IPS-18a (cell line): ENCODE measurements around the gene SLC39A11.

Experiments used
- H3K27ac ChIP-seq: one replicate; pipeline ENCODE4 v1.5.1; 2013; ENCODE audit warnings: low read length
- H3K27me3 ChIP-seq: one replicate; pipeline ENCODE4 v1.6.1; 2013; ENCODE audit warnings: mild to moderate bottlenecking, low read length; ENCODE audit not compliant: control insufficient read depth, insufficient read depth
- H3K36me3 ChIP-seq: one replicate; pipeline ENCODE4 v1.6.1; 2013; ENCODE audit warnings: low read depth, low read length; ENCODE audit not compliant: control insufficient read depth
- H3K4me1 ChIP-seq: one replicate; pipeline ENCODE4 v1.6.1; 2013; ENCODE audit warnings: low read depth, low read length; ENCODE audit not compliant: control insufficient read depth
- H3K4me3 ChIP-seq: one replicate; pipeline ENCODE4 v1.5.1; 2013; ENCODE audit warnings: low read length
- H3K9ac ChIP-seq: one replicate; pipeline ENCODE4 v1.6.1; 2013; ENCODE audit warnings: mild to moderate bottlenecking, low read length, moderate library complexity
- H3K9me3 ChIP-seq: one replicate; pipeline ENCODE4 v1.6.1; 2013; ENCODE audit warnings: low read depth, low read length; ENCODE audit not compliant: control insufficient read depth

Gene SLC39A11

GRCh38 chr17:73030501-73030921 is 62.0 kb downstream of the SLC39A11 start:
- Histone ChIP-seq H3K27me3 (no peaks in the 10 kb centered on the region), H3K9me3 (no peaks in the 10 kb centered on the region), H3K4me1 (no peaks in the 10 kb centered on the region), H3K9ac (no peak overlapping the region), H3K27ac (no peak overlapping the region), H3K36me3 (peaks cover 3% of the 10 kb centered on the region), H3K4me3 (no peak overlapping the region)

DNA sequence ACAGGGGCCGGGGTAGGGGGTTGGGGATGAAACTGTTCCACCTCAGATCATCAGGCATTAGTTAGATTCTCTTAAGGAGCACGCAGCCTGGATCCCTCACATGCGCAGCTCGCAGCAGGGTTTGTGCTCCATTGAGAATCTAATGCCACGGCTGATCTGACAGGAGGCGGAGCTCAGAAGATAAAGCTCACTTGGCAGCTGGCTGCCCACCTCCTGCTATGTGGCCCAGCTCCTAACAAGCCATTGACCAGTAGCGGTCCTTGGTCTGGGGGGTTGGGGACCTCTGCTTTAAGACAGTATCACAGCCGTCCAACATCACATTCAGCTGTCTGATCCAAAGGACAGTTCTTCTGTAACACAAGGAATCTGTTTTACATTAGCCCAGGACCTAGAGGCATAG is 62.5 kb downstream of the SLC39A11 start:
- H3K4me3 ChIP-seq = no peak overlapping the region
- H3K4me1 ChIP-seq = no peaks in the 10 kb centered on the region
- H3K27me3 ChIP-seq = no peaks in the 10 kb centered on the region
- no peak overlapping the region for H3K27ac ChIP-seq
- peaks cover 3% of the 10 kb centered on the region for H3K36me3 ChIP-seq
- no peaks in the 10 kb centered on the region for H3K9me3 ChIP-seq
- no peak overlapping the region for H3K9ac ChIP-seq

- Histone ChIP-seq H3K27me3 (no peaks in the 10 kb centered on the region), H3K9me3 (no peaks in the 10 kb centered on the region), H3K4me3 (no peak overlapping the region), H3K27ac (no peak overlapping the region), H3K4me1 (no peaks in the 10 kb centered on the region), H3K9ac (no peak overlapping the region), H3K36me3 (peaks cover 3% of the 10 kb centered on the region)
Observed at GRCh38 chr17:73029021-73029420, 63.5 kb downstream of the SLC39A11 start.

DNA sequence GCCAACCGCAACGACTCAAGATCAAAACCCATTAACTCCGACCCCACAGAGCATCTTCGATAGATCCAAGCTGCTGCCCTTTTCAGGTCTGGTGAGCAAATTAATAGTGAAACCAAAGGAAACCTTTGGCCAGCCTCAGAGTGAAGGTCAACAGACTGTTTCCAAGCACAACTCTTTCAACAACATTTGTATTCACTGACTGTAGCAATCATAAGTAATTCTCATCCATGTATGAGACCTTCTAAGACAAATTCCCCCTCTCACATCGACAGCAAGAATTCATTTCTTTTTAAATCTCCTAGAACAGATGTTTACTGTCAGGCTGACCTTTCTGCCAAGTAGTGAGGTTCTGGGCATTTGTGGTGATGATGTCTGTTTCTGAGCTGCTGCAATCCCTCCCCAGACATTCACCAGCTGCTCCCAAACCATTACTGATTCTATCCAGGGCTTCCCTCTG is 64.2 kb downstream of the SLC39A11 start:
- no peak overlapping the region for H3K4me3 ChIP-seq
- no peak overlapping the region for H3K9ac ChIP-seq
- no peaks in the 10 kb centered on the region for H3K9me3 ChIP-seq
- no peaks in the 10 kb centered on the region for H3K27me3 ChIP-seq
- no peaks in the 10 kb centered on the region for H3K4me1 ChIP-seq
- H3K27ac ChIP-seq = no peak overlapping the region
- H3K36me3 ChIP-seq = peaks cover 3% of the 10 kb centered on the region

GRCh38 chr17:73027130-73027741 is 65.3 kb downstream of the SLC39A11 start:
- Histone ChIP-seq H3K4me1 (no peaks in the 10 kb centered on the region), H3K27ac (no peak overlapping the region), H3K9me3 (no peaks in the 10 kb centered on the region), H3K4me3 (no peak overlapping the region), H3K27me3 (no peaks in the 10 kb centered on the region), H3K36me3 (peaks cover 3% of the 10 kb centered on the region), H3K9ac (no peak overlapping the region)

GRCh38 chr17:73025041-73025560 is 67.4 kb downstream of the SLC39A11 start:
- no peaks in the 10 kb centered on the region for H3K36me3 ChIP-seq
- no peak overlapping the region for H3K27ac ChIP-seq
- H3K9ac ChIP-seq = no peak overlapping the region
- no peaks in the 10 kb centered on the region for H3K27me3 ChIP-seq
- no peaks in the 10 kb centered on the region for H3K4me1 ChIP-seq
- no peak overlapping the region for H3K4me3 ChIP-seq
- no peaks in the 10 kb centered on the region for H3K9me3 ChIP-seq

DNA sequence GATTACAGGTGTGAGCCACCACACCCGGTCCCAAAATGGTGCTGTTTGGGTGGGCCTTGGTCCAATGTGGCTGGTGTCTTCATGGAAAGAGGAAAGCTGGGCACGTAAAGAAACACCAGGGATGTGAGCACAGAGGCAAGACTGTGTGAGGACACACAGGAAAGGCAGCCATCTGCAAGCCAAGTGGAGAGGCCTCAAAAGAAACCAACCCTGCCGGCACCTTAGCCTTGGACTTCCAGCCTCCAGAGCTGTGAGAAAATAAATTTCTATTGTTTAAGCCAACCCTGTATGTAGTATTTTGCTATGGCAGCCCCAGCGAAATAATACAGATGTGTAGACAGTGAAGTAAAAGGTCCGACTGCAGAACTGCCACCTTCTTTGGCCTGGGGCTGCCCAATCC is 68.7 kb downstream of the SLC39A11 start:
- no peaks in the 10 kb centered on the region for H3K4me1 ChIP-seq
- H3K27ac ChIP-seq = no peak overlapping the region
- H3K9ac ChIP-seq = no peak overlapping the region
- H3K27me3 ChIP-seq = no peaks in the 10 kb centered on the region
- H3K4me3 ChIP-seq = no peak overlapping the region
- peaks cover under 1% of the 10 kb centered on the region for H3K9me3 ChIP-seq
- H3K36me3 ChIP-seq = no peaks in the 10 kb centered on the region

DNA sequence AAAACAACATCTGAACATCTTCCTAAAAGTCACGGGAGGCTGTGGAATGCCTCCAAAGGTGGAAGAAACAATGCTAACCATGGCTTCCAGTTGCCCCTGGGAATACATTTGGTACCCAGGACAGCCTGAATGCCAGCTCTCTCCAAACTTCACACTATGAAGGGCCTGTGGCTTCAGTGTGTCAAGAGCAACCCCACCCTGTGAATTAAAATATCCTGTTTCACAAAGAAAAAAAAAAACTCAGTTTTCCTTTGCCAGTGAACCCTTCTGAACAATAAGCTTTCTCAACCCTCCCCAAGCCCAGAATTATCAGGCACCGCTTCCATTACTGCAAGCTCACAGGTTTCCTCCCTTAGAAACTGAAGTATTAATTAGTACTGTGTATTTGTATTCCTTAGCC is 69.8 kb downstream of the SLC39A11 start:
- Histone ChIP-seq H3K9ac (no peak overlapping the region), H3K27me3 (no peaks in the 10 kb centered on the region), H3K27ac (no peak overlapping the region), H3K9me3 (peaks cover 6% of the 10 kb centered on the region), H3K4me1 (no peaks in the 10 kb centered on the region), H3K36me3 (no peaks in the 10 kb centered on the region), H3K4me3 (no peak overlapping the region)

GRCh38 chr17:73021771-73022170 is 70.7 kb downstream of the SLC39A11 start:
- H3K9ac ChIP-seq = no peak overlapping the region
- H3K4me3 ChIP-seq = no peak overlapping the region
- no peaks in the 10 kb centered on the region for H3K36me3 ChIP-seq
- no peak overlapping the region for H3K27ac ChIP-seq
- no peaks in the 10 kb centered on the region for H3K4me1 ChIP-seq
- no peaks in the 10 kb centered on the region for H3K27me3 ChIP-seq
- H3K9me3 ChIP-seq = peaks cover 6% of the 10 kb centered on the region

DNA sequence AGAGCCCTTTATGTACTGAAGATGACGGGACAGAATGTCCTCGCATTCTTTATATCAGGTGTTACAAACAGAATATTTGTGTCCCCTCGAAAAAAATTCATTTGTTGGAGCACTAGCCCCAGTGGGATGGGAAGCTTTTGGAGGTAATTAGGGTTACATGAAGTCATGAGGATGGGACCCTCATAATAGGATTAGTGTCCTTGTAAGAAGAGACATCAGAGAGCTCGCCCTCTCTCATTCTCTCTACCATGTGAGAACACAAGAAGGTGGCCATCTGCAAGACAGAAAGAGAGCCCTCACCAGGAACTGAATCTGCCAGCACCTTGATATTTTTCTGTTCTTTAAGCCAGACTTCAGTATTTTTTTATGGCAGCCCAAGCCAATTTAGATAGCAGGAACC is 72.4 kb downstream of the SLC39A11 start:
- H3K9me3 ChIP-seq = peaks cover 6% of the 10 kb centered on the region
- H3K27ac ChIP-seq = no peak overlapping the region
- no peaks in the 10 kb centered on the region for H3K27me3 ChIP-seq
- no peak overlapping the region for H3K9ac ChIP-seq
- no peaks in the 10 kb centered on the region for H3K4me1 ChIP-seq
- H3K4me3 ChIP-seq = no peak overlapping the region
- no peaks in the 10 kb centered on the region for H3K36me3 ChIP-seq

GRCh38 chr17:73018599-73018998 is 73.9 kb downstream of the SLC39A11 start:
- Histone ChIP-seq H3K9ac (no peak overlapping the region), H3K27ac (no peak overlapping the region), H3K27me3 (no peaks in the 10 kb centered on the region), H3K4me3 (no peak overlapping the region), H3K36me3 (no peaks in the 10 kb centered on the region), H3K9me3 (peaks cover 6% of the 10 kb centered on the region), H3K4me1 (peaks cover 4% of the 10 kb centered on the region)

DNA sequence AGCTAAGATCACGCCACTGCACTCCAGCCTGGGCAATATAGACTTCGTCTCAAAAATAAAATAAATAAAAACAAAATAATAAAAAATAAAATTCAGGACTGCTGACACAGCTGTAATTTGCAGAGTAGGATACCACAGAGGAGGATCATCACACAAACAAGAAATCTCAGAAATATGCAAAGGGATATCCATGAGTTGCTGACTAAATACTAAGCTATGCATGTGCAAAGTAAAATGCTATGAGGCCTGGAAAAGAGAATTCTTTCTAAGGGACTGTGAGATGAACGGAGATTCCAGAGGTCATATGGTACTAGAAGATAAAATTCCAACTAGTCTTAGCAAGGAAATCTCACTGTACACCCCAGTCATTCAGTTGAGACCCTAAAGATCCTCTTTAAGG is 74.8 kb downstream of the SLC39A11 start:
- Histone ChIP-seq H3K27me3 (no peaks in the 10 kb centered on the region), H3K9ac (no peak overlapping the region), H3K27ac (no peak overlapping the region), H3K9me3 (peaks cover 6% of the 10 kb centered on the region), H3K36me3 (no peaks in the 10 kb centered on the region), H3K4me3 (no peak overlapping the region), H3K4me1 (peaks cover 4% of the 10 kb centered on the region)
